HG03575 (cell line): ENCODE measurements around the gene CORO1C.

Source experiments
- ATAC-seq: cut with Tn5 transposase; IDR thresholded peaks from one replicate; pipeline ENCODE4 v1.9.1; 2021; ENCODE audit not compliant: unreplicated experiment, insufficient number of reproducible peaks, low FRiP score; ENCODE audit errors: extremely low read depth

The CORO1C gene

DNA sequence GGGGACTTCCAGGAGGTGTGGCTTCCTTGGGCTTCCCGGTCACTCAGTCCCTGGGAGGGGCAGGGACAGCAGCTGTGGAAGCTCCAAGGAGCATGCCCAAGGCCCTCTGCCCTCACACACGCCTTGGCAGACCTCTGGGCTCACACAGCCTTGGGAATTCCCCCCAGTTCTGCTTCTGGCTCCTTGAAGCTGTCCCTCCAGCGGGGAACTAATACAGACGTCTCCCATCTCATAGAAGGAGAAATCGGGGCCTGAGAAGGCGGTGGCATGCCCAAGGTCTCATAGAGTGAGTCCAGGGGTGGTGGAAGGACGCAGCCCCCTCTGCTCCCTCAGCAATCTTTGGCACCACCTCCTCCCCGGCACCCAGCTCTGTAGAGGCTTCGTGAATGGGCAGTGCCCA is 117.8 kb downstream of the CORO1C start:
- no peak for ATAC-seq

DNA sequence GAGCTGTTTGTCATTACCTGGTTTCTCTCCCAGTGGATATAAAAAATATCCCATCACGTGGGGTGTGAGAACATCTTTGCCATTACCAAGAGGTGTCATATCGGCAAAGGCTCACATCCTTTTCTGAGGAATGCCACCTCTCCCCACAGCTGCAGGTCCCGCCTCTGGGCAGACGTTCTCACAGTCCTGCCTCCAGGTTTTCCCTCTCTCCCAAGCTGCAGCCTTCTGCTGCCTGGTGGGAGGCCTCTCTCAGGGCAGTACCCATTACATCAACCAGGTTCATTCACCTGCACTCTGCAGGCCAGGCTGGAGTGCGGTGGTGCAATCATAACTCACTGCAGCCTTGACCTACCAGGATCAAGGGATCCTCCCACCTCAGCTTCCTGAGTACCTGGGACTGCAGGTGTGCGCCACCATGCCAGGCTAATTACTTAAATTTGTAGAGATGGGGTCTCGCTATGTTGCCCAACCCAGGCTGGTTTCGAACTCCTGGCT is 118.5 kb downstream of the CORO1C start:
- ATAC-seq: no peak

DNA sequence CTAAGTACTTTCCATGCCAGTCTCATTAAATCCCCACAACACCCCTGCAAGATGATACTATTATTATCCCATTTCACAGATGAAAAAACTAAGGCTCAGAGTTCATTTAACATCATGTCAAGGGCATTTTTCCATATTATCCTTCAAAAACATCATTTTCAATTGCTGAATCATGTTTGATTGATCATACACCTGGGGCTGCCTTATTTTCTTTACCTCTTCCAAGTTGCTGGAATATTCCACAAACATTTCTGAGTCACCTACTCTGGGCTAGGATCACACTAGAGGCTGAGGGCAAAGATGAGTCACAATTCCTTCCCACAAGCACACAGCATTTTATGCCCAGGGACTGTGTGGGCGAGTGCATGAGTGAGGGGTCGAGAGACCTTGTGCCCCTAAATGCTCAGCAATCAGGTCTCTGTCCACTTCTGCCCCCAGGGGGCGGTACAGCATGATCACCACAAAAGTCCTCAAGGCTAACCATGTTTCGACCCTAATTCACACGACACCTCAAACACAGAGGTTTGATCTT is 119.4 kb downstream of the CORO1C start:
- ATAC-seq: no peak

DNA sequence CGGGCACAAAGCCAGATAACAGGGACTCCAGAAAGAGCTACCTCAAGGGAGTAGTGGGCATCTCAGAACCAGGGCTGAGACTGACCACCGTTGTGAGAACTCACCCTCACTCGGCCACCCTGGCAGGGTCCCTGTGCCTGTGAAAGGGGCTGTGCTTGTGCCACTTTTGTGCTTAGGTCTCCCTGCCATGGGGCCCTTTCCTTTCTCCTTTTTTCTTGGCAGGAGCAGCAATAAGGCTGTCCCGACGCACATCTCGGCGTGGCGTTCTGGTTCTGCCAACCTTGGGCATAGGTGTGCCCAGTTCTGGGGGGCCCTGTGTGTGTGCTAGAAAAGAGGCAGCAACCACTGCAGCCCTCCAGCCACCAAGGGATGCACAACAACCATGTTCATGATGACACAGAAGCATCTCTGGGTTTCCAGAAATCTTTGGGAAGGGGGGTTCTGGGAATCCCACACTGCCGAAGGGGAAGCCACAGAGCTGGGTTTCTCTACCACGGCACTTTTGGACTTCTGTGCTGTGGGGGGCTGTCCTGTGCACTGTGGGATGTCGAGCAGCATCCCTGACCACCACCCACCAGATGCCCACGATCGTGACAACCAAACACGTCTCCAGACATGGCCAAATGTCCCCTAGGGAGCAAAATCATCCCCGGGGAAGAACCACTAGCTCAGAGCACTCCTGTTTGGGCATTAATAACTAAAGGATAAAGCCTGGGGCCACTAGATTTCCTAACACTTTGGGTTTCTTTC is 120.3 kb downstream of the CORO1C start:
- no peak for ATAC-seq

DNA sequence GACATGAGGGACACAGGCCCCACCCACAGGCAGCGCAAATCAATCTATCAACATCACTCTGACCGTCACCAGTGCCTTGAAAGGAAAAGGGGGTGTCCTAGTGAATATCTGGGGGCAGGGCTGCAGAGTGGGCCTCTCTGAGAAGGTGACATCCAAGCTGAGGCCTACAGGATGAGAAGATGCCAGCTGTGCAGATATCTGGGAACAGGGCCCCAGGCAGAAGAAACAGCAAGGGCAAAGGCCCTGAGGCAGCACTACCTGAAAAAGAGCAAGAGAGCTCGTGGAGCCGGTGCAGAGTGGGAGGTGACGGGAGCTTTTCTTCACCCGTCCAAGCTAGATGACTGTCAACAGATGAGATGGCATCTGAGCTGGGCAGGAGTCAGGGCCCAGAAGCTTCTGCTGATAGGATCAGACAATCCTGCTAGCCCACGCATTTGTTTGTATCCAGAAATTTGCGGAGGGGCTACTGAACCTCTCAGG is 120.9 kb downstream of the CORO1C start:
- no peak for ATAC-seq

DNA sequence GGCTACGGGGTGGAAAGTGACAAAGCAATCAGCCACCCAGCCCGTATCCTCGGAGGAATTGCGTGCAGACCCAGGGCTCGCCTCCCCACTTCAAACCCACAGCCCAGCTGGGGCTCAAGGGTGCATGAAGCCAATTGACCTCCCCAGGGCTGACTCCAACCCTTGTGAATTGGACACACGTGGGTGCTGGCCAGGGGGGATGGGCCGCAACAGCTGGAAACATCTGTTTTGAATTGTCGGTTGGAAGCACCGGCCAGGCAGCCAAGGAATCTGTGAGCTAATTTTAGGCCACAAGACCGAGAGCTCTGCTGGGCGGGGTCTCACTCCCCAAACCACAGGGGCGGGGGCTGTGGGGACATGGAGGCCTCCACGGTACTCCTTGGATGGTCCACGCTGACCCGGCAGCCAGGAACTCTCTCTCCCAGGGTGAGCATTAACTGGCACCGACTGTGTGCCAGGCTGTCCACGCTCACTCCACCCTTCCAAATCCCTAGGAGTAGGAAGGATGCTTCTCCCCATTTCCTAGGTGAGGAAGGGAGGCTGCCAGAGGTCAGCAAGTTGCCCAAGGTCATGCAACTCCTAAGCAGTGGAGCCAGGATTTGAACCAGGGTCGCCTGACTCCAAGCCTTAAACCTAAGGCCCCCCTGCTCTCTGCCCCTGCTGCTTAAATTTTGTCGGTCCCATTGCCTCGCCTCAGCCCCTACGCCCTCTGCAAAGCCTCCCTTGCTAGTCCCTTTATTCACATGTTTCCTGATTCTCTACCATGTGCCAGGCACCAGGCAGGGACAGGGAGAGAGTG is 121.6 kb downstream of the CORO1C start:
- ATAC-seq: no peak

DNA sequence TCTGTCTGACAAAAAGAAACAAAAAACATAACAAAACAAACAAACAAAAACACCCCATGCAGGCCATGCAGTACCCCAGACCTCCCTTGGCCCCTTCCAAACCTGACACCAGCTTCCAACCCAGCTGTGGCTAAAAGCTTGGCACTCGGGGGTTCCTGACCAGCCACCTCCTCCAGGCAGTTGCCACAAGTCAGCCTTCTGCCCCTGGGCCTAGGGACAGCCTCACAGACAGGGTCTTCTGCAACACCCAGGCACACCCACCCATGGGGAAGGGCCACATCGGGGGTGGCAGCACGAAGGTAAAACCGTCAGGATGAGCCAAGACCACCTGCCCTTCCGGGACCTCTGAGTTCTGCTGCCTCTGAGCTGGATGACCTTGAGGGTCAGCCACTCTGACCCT is 122.7 kb downstream of the CORO1C start:
- ATAC-seq: no peak

DNA sequence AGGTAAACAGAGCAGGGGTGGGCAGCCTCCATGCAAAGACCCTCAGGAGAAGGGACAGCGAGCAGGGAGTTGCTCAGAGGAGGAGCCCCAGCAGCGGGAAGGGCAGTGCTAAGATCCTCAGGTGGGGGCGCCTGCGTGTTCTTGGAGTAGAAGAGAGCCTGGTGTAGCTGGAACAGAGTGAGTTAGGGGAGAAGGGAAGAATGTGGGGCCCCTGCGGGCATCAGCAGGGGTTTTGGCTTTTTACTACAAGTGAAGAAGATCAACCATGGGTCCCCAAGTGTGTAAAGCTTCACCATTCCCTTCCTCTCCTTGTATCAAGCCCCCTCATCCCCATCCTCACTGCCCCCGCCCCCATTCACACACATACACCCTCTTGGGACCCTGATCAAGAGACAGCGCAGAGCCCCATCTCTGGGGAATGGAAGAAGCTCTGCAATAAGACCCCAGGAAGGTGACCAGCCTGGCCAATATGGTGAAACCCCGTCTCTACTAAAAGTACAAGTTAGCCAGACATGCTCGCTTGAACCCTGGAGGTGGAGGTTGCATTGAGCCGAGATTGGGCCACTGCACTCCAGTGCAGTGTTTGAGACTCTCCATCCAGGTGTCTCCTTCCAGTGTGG is 123.2 kb downstream of the CORO1C start:
- ATAC-seq: no peak

DNA sequence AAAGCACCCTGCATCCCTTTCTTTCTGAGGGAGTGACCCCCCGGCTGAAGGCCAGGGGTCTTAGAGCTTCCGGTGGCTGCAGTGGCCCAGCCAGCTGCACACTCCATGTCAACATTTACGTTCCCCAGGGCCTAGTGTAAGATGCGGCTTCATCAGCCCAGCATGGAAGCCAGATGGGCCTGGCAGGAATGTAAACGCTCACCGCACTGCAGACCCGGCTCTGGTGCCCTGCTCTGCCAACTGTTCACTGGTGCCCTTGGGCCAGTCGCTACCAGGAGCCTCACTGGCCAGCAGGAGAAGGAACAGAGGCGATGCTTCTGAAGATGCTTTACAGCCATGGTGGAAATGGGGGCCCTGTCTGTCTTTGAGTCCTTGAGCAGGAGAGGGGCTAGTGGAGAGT is 124.8 kb downstream of the CORO1C start:
- ATAC-seq: no peak

DNA sequence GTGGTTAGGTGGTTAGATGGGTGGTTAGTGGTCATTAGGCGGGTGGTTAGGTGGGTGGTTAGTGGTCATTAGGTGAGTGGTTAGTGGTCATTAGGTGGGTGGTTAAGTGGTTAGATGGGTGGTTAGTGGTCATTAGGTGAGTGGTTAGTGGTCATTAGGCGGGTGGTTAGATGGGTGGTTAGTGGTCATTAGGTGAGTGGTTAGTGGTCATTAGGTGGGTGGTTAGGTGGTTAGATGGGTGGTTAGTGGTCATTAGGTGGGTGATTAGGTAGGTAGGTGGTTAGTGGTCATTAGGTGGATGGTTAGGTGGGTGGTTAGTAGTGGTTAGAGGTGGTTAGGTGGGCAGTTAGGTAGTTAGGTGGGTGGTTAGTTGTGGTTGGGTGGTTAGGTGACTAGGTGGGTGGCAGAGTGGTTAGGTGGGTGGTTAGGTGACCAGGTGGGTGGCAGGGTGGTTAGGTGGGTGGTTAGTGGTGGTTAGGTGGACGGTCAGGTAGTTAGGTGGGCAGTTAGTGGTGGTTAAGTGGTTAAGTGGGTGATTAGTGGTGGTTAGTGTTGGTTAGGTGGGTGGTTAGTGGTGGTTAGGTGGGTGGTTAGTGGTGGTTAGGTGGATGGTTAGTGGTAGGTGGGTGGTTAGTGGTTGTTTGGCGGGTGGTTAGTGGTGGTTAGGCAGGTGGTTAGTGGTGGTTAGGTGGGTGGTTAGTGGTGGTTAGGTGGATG is 125.5 kb downstream of the CORO1C start:
- no peak for ATAC-seq

DNA sequence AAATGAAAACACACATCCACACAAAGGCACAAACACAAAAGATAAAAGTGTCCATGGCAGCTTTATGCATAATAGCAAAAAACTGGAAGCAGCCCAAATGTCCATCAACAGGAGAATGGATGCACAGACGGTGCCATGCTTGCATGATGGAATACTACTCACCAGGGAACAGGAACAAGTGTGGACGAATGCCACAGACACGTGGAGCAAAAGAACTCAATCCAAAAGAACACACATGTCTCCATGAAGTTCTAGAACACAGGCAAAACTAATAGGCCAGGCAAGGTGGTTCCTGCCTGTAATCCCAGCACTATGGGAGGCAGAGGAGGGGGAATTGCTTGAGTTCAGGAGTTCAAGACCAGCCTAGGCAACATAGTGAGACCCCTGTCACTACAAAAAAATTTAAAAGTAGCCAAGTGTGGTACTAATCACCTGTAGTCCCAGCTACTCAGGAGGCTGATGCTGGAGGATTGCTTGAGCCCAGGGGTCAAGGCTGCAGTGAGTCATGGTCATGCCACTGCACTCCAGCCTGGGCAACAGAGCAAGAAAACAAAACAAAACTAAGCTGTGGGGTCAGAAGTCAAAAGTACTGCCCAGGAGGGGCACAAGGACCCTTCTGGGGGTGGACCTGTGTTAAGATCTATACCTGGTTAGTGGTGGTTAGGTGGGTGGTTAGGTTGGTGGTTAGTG is 126.2 kb downstream of the CORO1C start:
- no peak for ATAC-seq

DNA sequence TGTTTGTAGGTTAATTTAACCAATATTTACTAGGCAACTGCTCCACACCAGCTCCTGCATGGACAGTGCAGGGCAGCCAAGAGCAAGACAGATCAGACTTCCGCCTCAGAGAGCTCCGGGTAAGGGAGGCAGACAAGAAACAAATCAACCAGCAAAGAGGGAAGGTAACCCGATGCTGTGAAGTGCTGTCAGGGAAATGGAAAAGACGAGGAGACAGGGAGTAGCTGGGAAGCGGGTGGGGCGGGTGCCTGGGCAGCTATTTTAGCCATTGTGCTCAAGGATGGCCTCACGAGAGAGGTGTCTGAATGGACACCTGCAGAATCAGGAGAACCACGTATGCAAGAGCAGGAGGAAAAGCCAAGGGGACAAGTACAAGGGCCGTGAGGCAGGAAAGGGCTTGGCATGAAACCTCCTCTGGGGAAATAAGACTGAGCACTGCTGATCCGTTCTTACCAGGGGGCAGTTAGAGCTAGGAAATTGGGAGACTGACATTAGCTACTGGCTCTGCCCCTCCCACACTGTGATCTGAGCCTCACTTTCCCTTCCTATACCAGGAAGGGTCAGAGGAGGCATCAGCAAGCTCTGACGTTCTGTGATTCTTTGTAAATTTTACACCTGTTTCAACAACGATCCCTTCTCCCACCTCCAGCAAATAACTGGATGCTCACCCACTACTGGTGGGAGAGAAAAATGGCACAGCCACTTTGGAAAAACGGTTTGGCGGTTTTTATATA is 126.9 kb downstream of the CORO1C start:
- ATAC-seq: no peak

DNA sequence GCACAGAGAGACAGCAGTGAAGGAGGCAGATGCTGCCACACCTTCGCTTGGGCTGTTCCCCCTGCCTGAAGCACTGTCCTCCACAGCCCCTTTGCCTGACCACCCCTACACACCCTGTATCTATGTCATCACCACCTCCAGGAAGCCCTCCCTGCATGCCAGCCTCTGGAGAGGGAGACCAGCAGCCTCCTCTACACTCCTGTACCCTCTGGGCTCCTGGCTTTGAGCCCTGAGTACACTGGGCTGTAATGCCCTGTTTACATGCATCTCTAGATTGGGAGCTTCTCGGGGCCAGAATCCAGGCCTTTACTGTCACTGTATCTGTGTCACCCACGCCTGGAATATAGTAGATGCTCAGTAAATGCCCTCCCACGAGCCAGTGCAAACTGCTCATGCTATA is 127.6 kb downstream of the CORO1C start:
- ATAC-seq: no peak

DNA sequence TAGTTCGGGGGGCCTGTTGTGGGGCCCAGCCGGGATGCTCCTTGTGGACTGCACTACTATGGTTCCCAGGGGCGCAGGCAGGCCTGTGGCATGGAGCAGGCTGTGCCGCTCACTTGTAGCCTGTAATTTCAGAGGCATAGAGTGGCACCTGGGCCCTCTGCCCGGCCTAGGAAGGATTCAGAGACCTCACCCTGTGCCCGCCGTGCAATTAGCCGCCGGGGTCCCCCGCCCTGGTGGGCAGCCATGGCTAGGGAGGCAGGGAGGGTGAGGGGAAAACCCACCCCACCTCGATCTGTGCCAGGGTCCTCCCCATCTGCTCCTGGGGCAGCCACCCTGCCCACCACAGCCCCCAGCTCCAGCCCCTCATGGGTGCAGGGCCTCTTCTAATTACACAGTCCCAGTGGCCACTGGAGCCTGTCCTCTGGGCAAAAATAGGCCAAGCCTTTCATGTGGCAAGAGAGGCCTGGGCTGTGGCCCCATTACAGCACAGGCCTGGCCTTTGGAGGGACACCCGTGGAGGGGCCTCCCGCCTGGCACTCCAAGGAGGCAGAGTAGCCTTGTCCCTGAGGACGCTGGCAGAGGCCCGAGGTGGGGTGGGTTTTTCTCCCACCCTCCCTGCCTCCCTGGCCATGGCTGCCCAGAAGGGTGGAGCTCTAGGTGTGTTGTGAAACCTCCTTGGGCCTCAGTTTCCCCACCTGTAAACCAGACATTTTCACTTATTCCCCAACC is 128.2 kb downstream of the CORO1C start:
- no peak for ATAC-seq

DNA sequence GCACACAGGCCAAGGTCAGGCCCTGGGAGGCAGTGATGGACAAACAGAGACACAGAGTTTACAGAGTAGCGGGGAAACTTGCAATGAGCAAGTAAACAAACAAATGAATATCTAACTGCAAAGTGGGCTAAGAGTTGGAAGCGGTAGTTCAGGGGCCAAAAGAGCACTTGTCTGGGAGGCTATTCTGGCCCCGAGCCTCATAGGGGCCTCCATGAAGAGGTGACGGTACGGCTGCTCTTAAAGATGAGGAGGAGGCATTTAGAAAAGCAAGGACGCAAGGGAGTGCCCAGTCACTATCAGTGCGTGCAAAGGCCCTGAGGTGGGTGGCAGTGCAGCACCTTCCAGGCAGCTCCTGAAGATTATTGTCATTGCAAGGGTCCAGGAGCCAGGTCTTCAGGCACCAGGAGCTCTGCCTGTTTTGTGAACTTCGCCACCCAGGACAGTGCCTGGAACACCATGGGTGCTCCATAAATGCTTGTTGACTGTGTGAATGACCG is 129.1 kb downstream of the CORO1C start:
- no peak for ATAC-seq

DNA sequence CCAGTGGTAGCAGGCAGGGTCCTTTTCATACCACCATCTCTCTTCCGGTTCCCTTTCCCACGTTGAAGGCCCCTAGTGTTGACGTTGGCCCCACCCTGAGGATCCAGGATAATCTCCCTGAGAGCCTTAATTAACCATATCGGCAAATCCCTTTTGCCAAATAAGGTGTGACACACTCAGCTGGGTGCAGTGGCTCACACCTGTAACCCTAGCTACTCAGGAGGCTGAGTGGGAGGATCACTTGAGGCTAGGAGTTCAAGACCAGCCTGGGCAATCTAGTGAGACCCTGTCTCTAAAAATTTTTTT is 130.7 kb downstream of the CORO1C start:
- ATAC-seq: no peak
